SK-N-MC (cell line): Measurements from ENCODE around the gene GHRL.

ENCODE experiments used
- DNase-seq: peaks from one replicate; pipeline ENCODE4 v3.0.0-alpha.2; 2011; ENCODE audit warnings: low read depth, low spot score
- H3K27ac ChIP-seq: fragments of 200-600 bp; sonication (generic); 2 replicates; pipeline ENCODE4 v1.5.1; 2016; ENCODE audit warnings: mixed run types
- H3K36me3 ChIP-seq: fragments of 200-600 bp; sonication (generic); 2 replicates; pipeline ENCODE4 v1.6.1; 2017; ENCODE audit warnings: antibody characterized with exemption, low read length, mixed read lengths; ENCODE audit not compliant: insufficient read depth
- H3K4me3 ChIP-seq: fragments of 200-600 bp; sonication (generic); 2 replicates; pipeline ENCODE4 v1.5.1; 2016
- H3K9ac ChIP-seq: fragments of 200-600 bp; sonication (generic); 2 replicates; pipeline ENCODE4 v1.8.0; 2017; ENCODE audit warnings: mixed run types, mixed read lengths; ENCODE audit not compliant: insufficient read length
- H3K9me3 ChIP-seq: fragments of 200-600 bp; sonication (generic); 2 replicates; pipeline ENCODE4 v1.6.1; 2017; ENCODE audit warnings: low read depth, mild to moderate bottlenecking, antibody characterized with exemption, low read length, moderate library complexity, mixed read lengths
- EZH2 ChIP-seq: fragments of 200-600 bp; sonication (generic); IDR thresholded peaks from one replicate; pipeline ENCODE4 v1.6.1; 2017; ENCODE audit warnings: antibody characterized with exemption
- FOXP2 ChIP-seq: optimal IDR thresholded peaks from 2 replicates; pipeline ENCODE3; 2011; ENCODE audit warnings: mild to moderate bottlenecking, moderate library complexity; ENCODE audit not compliant: insufficient read depth; ENCODE audit errors: extremely low read length, control extremely low read depth
- POLR2AphosphoS5 ChIP-seq: IDR thresholded peaks from 2 replicates; pipeline ENCODE4 v1.6.1; 2012; ENCODE audit warnings: mild to moderate bottlenecking, low read depth, low read length, borderline replicate concordance

The GHRL gene

GRCh38 chr3:10309736-10310135 lies 17.0 kb upstream of the GHRL start:
- no peak for DNase-seq
- Histone ChIP-seq H3K9me3 (no peaks in the 10 kb centered on the region), H3K36me3 (peaks cover 4% of the 10 kb centered on the region; the same call in 1 of the 2 replicates), H3K27ac (0 out of 2 replicates have a peak overlapping the region, but pooled peaks have one; percentile 25), H3K9ac (no peak overlapping the region), H3K4me3 (no peak overlapping the region)
- TF ChIP-seq EZH2 = no peak
- TF ChIP-seq POLR2AphosphoS5 = no peak
- TF ChIP-seq FOXP2 = no peak

- TF ChIP-seq EZH2 (no peak), FOXP2 (no peak), POLR2AphosphoS5 (no peak)
- Histone ChIP-seq H3K9ac (no peak overlapping the region), H3K4me3 (no peak overlapping the region), H3K36me3 (no peaks in the 10 kb centered on the region; the same call in 1 of the 2 replicates), H3K9me3 (no peaks in the 10 kb centered on the region), H3K27ac (no peak overlapping the region)
- no peak for DNase-seq
These were observed 15.9 kb upstream of the GHRL start for GRCh38 chr3:10308678-10309077.

DNA sequence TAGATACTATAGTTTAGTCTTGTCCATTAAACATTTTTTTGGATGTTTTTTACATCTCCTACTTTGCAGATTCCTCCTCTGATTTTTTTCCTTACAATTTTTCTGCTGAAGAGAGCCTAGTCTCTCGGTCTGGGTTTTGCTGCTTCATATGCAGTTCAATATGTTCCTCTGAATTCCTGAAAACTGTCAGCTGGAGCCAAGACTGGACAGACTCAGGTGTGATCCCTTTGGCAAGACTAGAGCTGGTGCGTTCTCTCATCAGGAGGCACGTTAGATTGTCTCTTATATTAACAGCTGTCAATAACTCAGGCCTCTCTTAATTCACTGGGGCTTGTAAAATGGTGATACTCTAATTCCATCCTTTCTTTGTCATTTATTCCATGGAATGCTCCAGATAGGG lies 13.4 kb upstream of the GHRL start:
- H3K27ac ChIP-seq = no peak overlapping the region
- peaks cover 5% of the 10 kb centered on the region; the same call in 1 of the 2 replicates for H3K36me3 ChIP-seq

GRCh38 chr3:10305331-10305902 lies 12.7 kb upstream of the GHRL start:
- DNase-seq = no peak
- Histone ChIP-seq H3K27ac (no peak overlapping the region), H3K36me3 (peaks cover 8% of the 10 kb centered on the region; the same call in 1 of the 2 replicates), H3K9me3 (no peaks in the 10 kb centered on the region), H3K4me3 (no peak overlapping the region), H3K9ac (no peak overlapping the region)
- TF ChIP-seq EZH2 (no peak), FOXP2 (no peak), POLR2AphosphoS5 (no peak)

More for the DNA sequence above, 13.4 kb upstream of the GHRL start:
- no peaks in the 10 kb centered on the region for H3K9me3 ChIP-seq
- no peak overlapping the region for H3K9ac ChIP-seq
- H3K4me3 ChIP-seq = no peak overlapping the region
- TF ChIP-seq EZH2 = no peak
- TF ChIP-seq FOXP2 = no peak
- TF ChIP-seq POLR2AphosphoS5 = no peak
- no peak for DNase-seq

DNA sequence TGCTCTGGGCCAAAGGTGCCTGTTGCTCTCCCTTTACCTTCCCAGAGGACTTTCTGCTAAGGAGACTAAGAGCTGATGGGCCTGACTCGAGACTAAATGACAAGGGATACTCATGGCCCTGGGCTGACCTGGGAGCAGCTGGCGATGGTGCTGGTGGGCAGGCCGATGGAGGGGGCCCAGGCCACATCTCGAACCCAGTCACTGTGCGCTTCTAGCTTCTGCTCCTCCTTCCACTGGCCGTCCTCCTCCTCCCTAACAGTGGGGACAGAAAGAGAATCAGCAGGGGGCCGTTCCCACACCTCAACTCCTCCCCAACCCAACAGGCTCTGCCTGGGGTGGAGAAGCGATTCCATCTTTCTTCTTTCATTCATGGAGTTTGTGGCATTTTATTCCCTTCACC lies 12.2 kb upstream of the GHRL start:
- H3K27ac ChIP-seq = no peak overlapping the region
- no peaks in the 10 kb centered on the region for H3K9me3 ChIP-seq
- no peak for DNase-seq
- H3K36me3 ChIP-seq = peaks cover 8% of the 10 kb centered on the region; the same call in 1 of the 2 replicates
- TF ChIP-seq FOXP2 (no peak), EZH2 (no peak), POLR2AphosphoS5 (no peak)
- H3K4me3 ChIP-seq = no peak overlapping the region
- H3K9ac ChIP-seq = no peak overlapping the region

GRCh38 chr3:10303785-10304184 lies 11.0 kb upstream of the GHRL start:
- H3K4me3 ChIP-seq = no peak overlapping the region
- TF ChIP-seq FOXP2 = no peak
- no peak overlapping the region for H3K9ac ChIP-seq
- no peak overlapping the region for H3K27ac ChIP-seq
- no peak for DNase-seq
- peaks cover 8% of the 10 kb centered on the region; the same call in 1 of the 2 replicates for H3K36me3 ChIP-seq
- no peaks in the 10 kb centered on the region for H3K9me3 ChIP-seq

GRCh38 chr3:10303105-10303504 lies 10.4 kb upstream of the GHRL start:
- Histone ChIP-seq H3K36me3 (peaks cover 8% of the 10 kb centered on the region; the same call in 1 of the 2 replicates), H3K27ac (no peak overlapping the region), H3K4me3 (no peak overlapping the region), H3K9me3 (no peaks in the 10 kb centered on the region), H3K9ac (no peak overlapping the region)
- TF ChIP-seq EZH2 = no peak
- no peak for TF ChIP-seq POLR2AphosphoS5
- no peak for TF ChIP-seq FOXP2
- no peak for DNase-seq

GRCh38 chr3:10300087-10300486 lies 7.3 kb upstream of the GHRL start:
- Histone ChIP-seq H3K4me3 (no peak overlapping the region), H3K9ac (no peak overlapping the region), H3K9me3 (no peaks in the 10 kb centered on the region), H3K27ac (no peak overlapping the region), H3K36me3 (peaks cover 8% of the 10 kb centered on the region; the same call in 1 of the 2 replicates)
- TF ChIP-seq POLR2AphosphoS5 (no peak), FOXP2 (no peak), EZH2 (no peak)
- DNase-seq = no peak

GRCh38 chr3:10299679-10300078 lies 6.9 kb upstream of the GHRL start:
- Histone ChIP-seq H3K36me3 (peaks cover 8% of the 10 kb centered on the region; the same call in 1 of the 2 replicates), H3K9me3 (no peaks in the 10 kb centered on the region), H3K27ac (no peak overlapping the region), H3K4me3 (no peak overlapping the region), H3K9ac (no peak overlapping the region)
- DNase-seq = no peak
- TF ChIP-seq EZH2 (no peak), FOXP2 (no peak), POLR2AphosphoS5 (no peak)
